H1 (cell line): Measurements from ENCODE around the gene SPHK1.

Source experiments
- E2F6 ChIP-seq: IDR thresholded peaks from 2 replicates; pipeline ENCODE4 v1.6.1; 2012; ENCODE audit warnings: inconsistent platforms
- YY1 ChIP-seq: IDR thresholded peaks from 2 replicates; pipeline ENCODE4 v1.6.1; 2011; ENCODE audit warnings: low read depth, mild to moderate bottlenecking, low read length

- no peak for TF ChIP-seq YY1
- TF ChIP-seq E2F6 = no peak
Measured at GRCh38 chr17:76390003-76390421, 5.6 kb downstream of the SPHK1 start.
